HFFc6 (cell line): ENCODE results near the gene FZD7. TPM values are rescaled to one million over a fixed set of nuclear protein-coding genes. Genes with fewer than 3 reads are reported as not detected.

Source experiments
- DNase-seq: peaks from one replicate; pipeline ENCODE4 v3.0.0-alpha.2; 2018
- H3K27ac Mint-ChIP-seq: 2 replicates; pipeline ENCODE4 v1.8.0; 2020; ENCODE audit warnings: mild to moderate bottlenecking, mixed read lengths
- H3K27me3 Mint-ChIP-seq: 2 replicates; pipeline ENCODE4 v1.8.0; 2021; ENCODE audit warnings: mild to moderate bottlenecking, moderate library complexity, mixed read lengths; ENCODE audit not compliant: insufficient read depth
- H3K36me3 Mint-ChIP-seq: 2 replicates; pipeline ENCODE4 v1.8.0; 2021; ENCODE audit warnings: low read depth, mixed read lengths
- H3K4me1 Mint-ChIP-seq: 2 replicates; pipeline ENCODE4 v1.8.0; 2020; ENCODE audit warnings: low read depth, mixed read lengths
- H3K4me3 Mint-ChIP-seq: 2 replicates; pipeline ENCODE4 v1.8.0; 2020; ENCODE audit warnings: mild to moderate bottlenecking, moderate library complexity, mixed read lengths
- H3K9me3 Mint-ChIP-seq: 2 replicates; pipeline ENCODE4 v1.8.0; 2020; ENCODE audit warnings: mild to moderate bottlenecking, mixed read lengths
- CTCF ChIP-seq: fragments of 200-600 bp; sonication (generic); IDR thresholded peaks from 2 replicates; pipeline ENCODE4 v1.5.0; 2021; ENCODE audit warnings: antibody characterized with exemption, mild to moderate bottlenecking
- total RNA-seq, 6 experiments: library from RNA; stranded (reverse); fragmentation: NEBNext Ultra II Directional; extraction: Animal tissue kit (Norgen Biotek cat#: 25700); gene quantifications; 2 replicates in 1 of 6; 3 replicates in 5 of 6; pipeline ENCODE4 v1.2.3, GENCODE V29; 2021

The FZD7 gene
- total RNA-seq, 6 experiments from 2014 or later, result 111 to 147 (median 117) TPM

- TF ChIP-seq CTCF, result no peak
- Mint-ChIP-seq H3K9me3 (no peaks in the 10 kb centered on the region), H3K27ac (no peak within 1 kb of the TSS), H3K36me3 (no peaks in the 10 kb centered on the region), H3K27me3 (peaks cover 4% of the 10 kb centered on the region; the same call in 1 of the 2 replicates), H3K4me3 (no peak within 1 kb of the TSS), H3K4me1 (0 out of 2 replicates have a peak, but pooled peaks cover 4% of the 10 kb centered on the region)
- DNase-seq, result no peak
Measured at GRCh38 chr2:202072737-202073401, 39.2 kb downstream of the FZD7 start, which contains the start of gene KIAA2012. Gene KIAA2012 (plus strand): TSS chr2:202073255. CDS start chr2:202073628, 373 bp downstream.

- Mint-ChIP-seq H3K27ac (no peak overlapping the region), H3K36me3 (no peaks in the 10 kb centered on the region), H3K27me3 (peaks cover 4% of the 10 kb centered on the region; the same call in 1 of the 2 replicates), H3K4me3 (no peak overlapping the region), H3K9me3 (no peaks in the 10 kb centered on the region), H3K4me1 (0 out of 2 replicates have a peak, but pooled peaks cover 4% of the 10 kb centered on the region)
- TF ChIP-seq CTCF, result no peak
- no peak for DNase-seq
Measured at GRCh38 chr2:202074324-202074723, 40.7 kb downstream of the FZD7 start.

- H3K36me3 Mint-ChIP-seq, result no peaks in the 10 kb centered on the region
- H3K27me3 Mint-ChIP-seq, result peaks cover 4% of the 10 kb centered on the region; the same call in 1 of the 2 replicates
- H3K27ac Mint-ChIP-seq, result no peak overlapping the region
- DNase-seq, result no peak
- peaks cover 6% of the 10 kb centered on the region for H3K4me1 Mint-ChIP-seq
- H3K4me3 Mint-ChIP-seq, result no peak overlapping the region
- TF ChIP-seq CTCF, result no peak
- no peaks in the 10 kb centered on the region for H3K9me3 Mint-ChIP-seq
Measured at GRCh38 chr2:202079310-202079709, 45.7 kb downstream of the FZD7 start.

- no peaks in the 10 kb centered on the region for H3K9me3 Mint-ChIP-seq
- no peaks in the 10 kb centered on the region for H3K36me3 Mint-ChIP-seq
- H3K27me3 Mint-ChIP-seq, result peaks cover 2% of the 10 kb centered on the region; the same call in 1 of the 2 replicates
- H3K4me3 Mint-ChIP-seq, result no peak overlapping the region
- H3K4me1 Mint-ChIP-seq, result peaks cover 16% of the 10 kb centered on the region
- no peak overlapping the region for H3K27ac Mint-ChIP-seq
- no peak for TF ChIP-seq CTCF
- peak; percentile 29 for DNase-seq
Measured at GRCh38 chr2:202084265-202084664, 50.6 kb downstream of the FZD7 start.

Other genes with a start within 250 kb of the FZD7 start
- gene CDK15, start 227.3 kb upstream of the FZD7 start, total RNA-seq, result 10 to 100 TPM; 21.7 to 59.8 (median 49.4) TPM
- under 1 TPM; 0.09 to 0.40 (median 0.26) TPM for gene KIAA2012, start 39.4 kb downstream of the FZD7 start, total RNA-seq
- gene SUMO1, start 204.7 kb downstream of the FZD7 start, total RNA-seq, result 100 to 1,000 TPM; 135 to 153 (median 147) TPM
- gene NOP58, start 231.9 kb downstream of the FZD7 start, total RNA-seq, result 10 to 100 TPM; 50.2 to 61.9 (median 57.0) TPM